Measurements from ENCODE around the gene FABP7. TPM values are rescaled to one million over a fixed set of nuclear protein-coding genes. Genes with fewer than 3 reads are reported as not detected.
"Not testable (repeated sequence)": the region's sequence is repeated elsewhere in the genome, so short reads cannot be mapped to it uniquely, and the experiment has no call there.

Gene FABP7
- total RNA-seq, result not detected in 2 replicates

DNA sequence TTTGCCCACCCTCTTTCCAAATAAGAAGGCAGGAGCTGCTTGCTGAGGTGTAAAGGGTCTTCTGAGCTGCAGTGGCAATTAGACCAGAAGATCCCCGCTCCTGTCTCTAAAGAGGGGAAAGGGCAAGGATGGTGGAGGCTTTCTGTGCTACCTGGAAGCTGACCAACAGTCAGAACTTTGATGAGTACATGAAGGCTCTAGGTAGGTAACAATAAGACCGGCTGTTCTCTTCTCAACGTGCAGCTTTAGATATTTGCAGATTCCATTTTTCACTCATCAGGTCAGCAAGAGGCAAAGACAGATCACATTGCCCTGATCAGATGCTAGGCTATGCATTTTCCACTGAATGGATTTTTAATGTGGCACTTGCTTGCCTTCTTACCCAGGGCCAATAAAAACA, at the start of gene FABP7:
TSS of gene FABP7 (plus strand) at position 50 of the 400 bp plus-strand sequence. CDS start at position 129, 79 bp downstream.
- DNase-seq (ENCODE audit: low read depth in 2 of 2), result no peak

DNA sequence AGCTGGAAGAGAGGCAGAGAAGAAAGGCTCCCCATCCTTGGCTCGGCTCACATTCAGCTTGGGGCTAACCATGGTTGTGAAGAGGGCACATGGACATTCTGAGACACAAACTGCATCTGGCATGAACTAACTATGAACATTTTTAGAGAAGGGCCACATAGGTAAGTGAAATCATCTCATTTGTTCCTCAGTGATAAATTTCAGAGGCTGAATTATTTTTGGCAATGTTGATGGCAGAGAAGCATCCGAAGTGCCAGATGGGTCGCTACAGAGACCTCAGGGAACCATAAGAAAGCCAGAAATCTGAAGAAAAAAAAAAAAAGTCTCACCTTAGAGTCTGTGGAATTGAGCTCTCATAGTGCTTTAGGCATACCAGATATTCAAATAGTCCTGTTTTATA, 49.2 kb upstream of the FABP7 start:
- DNase-seq (ENCODE audit: low read depth in 2 of 2), result no peak

DNA sequence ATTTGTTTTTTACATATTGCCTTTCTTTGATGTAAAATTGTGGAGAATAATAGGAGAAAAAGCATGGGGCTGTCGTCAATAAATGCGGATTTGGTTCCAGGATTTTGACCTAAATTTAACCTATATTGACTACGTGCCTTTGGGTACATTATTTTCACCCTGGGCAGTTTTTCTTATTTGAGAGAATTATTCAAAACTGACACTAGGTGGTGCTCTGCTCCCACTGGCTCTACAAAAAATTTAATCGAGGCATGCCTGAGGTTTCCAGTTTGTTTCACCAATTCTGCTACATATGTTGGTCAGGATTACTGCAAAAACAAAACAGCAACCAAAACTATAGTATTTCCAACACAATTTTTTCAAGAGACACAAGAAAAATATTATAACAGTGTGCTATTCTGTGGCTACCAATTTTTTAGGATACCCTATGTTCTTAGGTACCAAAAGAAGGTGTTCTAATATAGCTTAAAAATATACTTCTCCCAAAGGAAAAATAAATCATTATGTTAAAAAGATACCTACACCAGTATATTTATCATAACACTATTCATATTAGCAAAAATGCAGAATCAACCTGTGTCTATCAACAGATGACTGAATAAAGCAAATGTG, 48.6 kb upstream of the FABP7 start:
- DNase-seq (ENCODE audit: low read depth in 2 of 2), result peak; percentile 41 to 56

DNA sequence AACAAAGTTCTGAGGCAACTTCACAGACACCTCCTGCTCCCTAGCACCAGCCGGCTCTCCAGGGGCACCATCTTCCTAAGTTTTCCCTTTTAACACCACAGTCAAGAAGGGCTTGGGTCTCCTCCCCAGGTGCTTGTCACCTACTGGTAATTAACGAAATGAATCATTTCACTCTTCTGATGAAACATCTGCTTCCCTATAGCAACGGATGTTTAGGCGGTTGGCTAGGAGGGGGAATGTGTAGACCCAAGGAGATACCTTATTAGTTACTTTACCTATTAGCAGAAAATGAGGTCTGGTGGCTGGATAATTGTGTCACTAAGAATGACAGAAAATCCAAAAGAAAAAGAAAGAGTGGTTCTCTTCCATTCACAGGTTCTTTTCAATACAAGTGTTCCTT, 46.3 kb upstream of the FABP7 start:
- DNase-seq (ENCODE audit: low read depth in 2 of 2), result no peak

DNA sequence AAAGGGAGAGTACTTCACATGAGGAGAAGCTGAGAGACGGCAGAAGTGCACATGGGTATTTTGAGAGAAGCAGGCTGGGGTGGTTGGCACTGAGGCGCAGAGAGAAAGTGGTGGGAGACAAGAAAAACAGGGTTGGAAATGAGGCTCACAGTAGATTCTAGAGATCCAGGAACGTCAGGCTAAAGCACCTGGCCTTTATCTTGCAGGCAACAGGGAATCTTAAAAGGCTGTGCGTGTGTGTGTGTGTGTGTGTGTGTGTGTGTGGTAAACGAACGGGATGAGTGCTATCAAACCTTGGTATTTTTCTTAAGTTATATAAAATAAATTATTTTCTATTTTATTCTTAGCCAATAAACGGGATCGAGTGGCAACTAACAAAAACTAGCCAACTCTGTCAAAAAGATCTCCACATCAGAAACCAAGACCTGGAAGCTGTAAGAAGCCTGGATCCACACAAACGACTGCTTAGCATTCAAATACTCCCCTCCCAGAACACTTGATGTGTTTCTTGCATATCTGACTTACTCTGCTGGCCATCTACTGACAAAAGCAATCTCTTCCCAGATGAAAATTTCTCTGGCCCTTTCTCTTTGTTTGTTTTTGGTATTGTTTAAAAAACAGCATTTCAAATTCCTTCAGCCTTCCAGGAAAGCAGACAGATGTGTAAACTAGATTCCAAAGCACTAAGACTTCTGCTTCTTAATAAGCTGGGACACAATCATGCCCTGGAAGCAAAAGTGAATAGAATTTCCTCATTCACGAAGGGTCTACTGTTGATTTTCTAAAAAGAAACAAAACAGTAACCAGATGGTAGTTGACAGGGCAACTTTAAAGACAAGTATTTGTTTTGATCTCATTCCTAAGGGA, 44.8 kb upstream of the FABP7 start:
- DNase-seq (ENCODE audit: low read depth in 2 of 2), result no peak

DNA sequence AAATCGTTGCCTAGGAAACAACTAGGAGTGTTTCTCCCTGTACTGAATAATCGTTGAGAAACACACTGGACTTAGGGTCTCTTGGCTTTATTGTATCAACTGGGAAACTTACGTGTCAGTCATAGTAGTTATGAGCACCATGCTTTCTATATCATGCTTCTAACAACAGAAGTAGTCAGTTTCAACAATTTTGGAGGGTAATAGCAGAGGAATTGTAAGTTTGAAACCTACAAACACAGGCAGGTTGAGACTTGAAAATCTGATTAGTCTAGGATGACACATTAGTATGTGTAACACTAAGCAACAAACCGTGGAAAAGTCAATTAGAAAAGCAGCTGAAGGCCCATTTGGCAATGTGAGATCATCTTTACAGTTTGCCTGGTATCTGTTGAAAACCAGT, 43.9 kb upstream of the FABP7 start:
- no peak for DNase-seq (ENCODE audit: low read depth in 2 of 2)

DNA sequence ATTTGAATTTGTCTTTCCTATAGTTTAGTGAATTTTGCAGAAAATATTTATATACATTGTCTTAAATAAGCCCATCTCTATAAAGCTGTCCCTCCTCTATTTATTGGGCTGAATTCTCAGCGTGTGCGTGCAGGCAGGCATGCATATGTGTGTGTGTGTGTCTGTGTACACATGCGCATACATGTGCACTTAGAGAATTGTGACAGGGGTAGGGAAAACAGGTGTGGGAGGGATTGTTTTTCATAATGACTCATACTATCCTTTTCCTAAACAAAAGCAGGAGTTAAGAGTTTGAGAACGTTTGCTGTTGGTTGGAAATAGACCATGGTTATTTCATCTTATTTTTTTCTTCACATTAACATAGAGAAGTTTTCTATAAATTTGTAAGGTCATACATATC, 43.4 kb upstream of the FABP7 start:
- no peak for DNase-seq (ENCODE audit: low read depth in 2 of 2)

DNA sequence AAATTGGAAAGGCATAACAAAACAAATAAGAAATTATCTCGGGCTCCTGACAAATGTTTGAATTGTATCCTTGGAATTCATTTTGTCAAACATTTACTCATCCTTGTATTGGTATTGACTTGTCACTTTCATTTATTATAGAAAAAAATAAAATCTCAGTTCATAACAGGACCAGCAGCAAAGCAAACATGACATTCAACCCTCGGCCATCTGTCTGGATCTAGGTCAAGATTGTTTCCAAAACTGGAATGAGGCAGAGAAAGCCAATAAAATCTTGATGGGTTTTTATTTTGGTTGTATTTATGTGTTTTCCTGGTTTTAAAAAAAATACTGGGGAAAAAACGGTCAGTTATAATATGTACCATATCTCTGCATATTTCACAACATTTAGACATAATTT, 42.9 kb upstream of the FABP7 start:
- DNase-seq (ENCODE audit: low read depth in 2 of 2), result no peak

DNA sequence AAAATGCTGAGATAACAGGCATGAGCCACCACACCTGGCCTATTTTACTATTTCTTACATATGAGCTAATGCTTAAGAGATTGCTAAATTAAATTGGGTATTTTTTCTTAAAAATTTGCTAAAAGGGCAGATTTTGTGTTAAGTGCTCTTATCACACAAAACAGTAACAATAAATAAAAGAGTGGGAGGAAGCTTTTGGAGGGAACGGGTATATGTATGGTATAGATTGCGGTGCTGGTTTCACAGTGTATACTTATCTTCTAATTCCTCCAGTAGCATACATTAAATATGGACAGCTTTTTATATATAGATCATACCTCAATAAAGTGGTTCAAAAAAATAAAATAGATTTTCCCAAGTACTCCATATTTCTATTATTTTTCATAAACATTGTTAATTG, 39.4 kb upstream of the FABP7 start:
- no peak for DNase-seq (ENCODE audit: low read depth in 2 of 2)

DNA sequence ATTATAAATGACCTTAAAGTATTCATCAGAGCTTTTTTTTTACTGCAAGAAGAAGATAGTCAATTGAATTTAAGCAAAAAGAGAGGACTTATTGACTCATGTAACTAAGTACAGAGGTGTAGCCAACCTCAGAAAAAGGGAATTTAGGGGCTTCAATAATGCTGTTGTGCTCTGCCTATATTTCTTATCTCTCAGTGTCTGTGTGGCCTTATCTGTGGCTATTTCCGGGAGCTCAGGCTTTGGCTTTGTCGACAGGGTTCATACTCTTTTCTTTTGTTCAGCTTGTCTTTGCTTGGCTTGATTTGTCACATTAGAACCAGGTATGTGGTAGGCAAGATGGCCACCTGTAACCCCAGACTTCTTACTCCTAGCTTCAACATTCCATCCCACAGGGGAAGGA, 38.6 kb upstream of the FABP7 start:
- DNase-seq (ENCODE audit: low read depth in 2 of 2), result no peak

DNA sequence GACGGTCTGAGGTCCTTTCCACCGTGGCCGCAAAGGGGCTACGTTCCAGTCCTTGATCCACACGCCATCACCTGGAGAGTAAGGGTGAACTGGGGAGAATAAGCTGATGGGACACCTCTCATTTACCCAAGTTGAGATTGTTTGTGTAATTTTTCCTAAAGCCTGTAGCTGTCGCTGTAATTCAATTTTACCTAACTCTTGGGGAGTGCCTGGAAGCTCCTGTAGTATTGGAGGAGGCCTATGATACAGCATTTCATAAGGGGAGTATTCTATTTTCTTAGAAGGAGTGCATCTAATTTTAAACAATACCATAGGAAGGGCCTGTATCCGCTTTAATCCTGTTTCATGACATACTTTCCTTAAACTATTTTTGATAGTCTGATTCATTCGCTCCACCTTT, 35.3 kb upstream of the FABP7 start:
- peak; percentile 3 for DNase-seq (ENCODE audit: low read depth in 2 of 2)

DNA sequence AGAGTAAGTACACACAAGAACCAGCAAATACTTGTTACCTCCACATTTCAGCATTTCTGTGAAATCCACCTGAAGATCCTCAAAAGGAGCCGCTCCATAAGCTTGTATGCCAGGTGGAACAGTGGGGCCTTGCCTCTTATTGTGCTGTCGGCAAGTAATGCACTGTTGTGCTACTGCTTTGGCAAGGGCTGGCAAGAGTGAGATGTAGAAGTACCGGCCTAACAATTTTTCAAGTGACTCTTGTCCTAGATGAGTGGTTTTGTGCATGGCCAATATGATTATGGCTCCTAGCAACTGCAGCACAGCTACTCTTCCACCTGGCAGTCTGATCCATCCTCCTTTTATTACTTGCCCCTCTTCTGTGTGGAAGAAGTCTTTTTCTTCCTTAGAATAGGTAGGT, 34.7 kb upstream of the FABP7 start:
- DNase-seq (ENCODE audit: low read depth in 2 of 2), result not testable (repeated sequence)

DNA sequence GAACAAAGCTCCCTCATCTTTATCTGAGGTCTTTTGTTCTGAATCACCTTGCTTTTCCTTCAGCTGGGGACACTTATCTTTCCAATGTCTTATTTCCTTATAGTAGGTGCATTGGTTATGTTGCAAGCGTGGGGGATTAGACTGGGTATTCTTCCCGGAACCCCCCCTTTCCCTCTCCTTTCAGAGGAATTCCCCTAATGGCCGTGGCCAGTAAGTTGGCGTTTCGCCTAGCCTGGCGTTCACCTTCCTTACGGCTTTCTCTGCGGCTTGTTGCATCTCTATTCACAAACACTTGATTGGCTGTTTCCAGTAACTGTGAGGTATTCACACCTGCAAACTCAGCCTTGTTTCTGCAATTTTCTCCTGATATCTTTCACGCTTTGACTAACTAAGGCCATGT, 32.8 kb upstream of the FABP7 start:
- no peak for DNase-seq (ENCODE audit: low read depth in 2 of 2)

DNA sequence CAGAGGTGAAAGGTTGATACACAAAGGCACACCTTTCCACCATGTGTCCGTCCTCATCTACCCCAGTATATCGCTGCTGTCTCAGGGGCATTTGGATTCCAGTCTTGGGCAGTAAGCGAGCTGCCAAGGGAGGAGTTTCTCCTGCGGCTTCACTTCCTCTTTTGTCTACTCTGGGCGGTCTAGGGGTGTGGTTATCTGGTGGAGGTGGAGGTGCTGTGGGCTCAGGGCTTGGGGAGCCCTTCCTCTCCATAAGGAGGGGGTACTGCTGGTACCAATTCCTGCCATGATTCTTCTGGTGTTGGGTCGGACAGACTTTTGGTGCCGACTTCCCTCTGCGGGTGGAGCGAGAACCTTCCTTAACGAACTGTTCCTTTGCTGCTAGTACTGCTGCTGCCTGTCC, 31.9 kb upstream of the FABP7 start:
- DNase-seq (ENCODE audit: low read depth in 2 of 2), result no peak

DNA sequence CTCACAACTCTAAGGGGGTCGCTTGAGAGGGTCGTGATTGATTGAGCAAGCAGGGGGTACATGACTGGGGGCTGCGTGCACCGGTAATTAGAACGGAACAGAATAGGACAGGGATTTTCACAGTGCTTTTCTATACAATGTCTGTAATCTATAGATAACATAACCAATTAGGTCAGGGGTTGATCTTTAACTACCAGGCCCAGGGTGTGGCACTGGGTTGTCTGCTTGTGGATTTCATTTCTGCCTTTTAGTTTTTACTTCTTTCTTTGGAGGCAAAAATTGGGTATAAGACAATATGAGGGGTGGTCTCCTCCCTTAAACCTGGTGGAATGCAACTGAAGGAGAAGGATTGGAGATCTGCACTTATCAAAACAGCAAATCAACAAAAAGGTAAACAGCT, 30.6 kb upstream of the FABP7 start:
- not testable (repeated sequence) for DNase-seq (ENCODE audit: low read depth in 2 of 2)

DNA sequence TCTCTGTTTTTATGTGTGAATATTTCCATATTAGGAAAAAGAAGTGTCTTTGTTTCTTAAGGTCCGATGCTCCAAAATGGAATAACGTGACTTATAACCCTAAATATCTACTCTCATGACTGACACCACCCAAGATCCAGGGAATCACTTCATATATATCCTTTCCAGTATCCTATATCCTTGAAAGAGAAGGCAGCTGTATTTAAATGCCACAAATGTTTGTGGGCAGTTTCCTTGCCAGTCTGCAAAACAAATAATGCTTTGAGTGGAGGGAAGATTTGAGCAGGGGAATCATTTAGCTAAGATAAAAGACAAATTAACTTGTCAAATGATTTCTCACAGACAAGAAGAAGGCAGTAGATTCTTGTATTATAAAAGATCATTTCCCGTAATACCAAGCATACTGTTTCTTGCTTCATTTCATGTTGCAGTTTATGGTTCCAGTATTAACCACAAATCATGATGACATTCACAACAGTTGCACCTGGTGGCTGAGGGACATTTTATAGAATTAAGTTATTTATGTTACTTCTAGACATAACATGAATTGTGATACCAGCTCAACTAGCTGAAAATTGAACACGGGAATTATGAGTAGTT, 30.0 kb upstream of the FABP7 start:
- DNase-seq (ENCODE audit: low read depth in 2 of 2), result no peak

DNA sequence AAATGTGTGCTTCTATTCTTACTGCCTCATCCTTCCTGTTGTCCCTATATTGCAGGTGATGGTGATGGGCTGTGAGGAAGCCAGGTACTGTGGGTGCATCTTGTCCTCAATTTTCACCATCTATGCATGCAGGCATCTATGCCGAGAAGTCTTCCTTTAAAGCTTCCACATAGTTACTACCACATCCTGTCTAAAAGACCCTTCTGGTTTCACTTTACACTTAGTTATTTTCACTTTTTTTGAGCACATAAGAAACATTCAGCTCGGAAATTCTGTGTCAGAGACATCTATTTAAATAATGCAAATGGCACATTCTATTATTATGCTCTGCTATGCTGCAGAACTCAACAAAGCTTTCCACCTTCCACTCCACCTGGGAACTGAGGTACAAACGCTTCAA, 28.2 kb upstream of the FABP7 start:
- DNase-seq (ENCODE audit: low read depth in 2 of 2), result no peak

DNA sequence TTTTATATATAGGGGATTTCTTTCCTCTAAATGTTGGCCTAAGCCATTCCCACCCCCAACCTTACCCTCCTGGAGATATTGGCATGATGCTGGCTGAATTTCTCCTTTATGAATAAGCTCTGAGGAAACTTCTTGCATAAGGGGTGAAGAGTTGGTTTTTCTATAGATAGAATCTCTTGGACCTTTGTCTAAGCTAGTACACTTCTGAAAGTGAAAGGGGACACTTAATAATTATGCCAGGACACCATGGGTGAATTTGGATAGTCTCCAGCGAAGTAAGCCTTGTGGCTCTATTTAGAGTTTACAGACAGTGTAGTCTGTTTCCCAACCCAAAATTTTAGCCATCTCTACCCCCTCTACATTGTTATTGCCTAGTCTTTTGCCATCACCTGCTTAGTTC, 27.1 kb upstream of the FABP7 start:
- no peak for DNase-seq (ENCODE audit: low read depth in 2 of 2)

DNA sequence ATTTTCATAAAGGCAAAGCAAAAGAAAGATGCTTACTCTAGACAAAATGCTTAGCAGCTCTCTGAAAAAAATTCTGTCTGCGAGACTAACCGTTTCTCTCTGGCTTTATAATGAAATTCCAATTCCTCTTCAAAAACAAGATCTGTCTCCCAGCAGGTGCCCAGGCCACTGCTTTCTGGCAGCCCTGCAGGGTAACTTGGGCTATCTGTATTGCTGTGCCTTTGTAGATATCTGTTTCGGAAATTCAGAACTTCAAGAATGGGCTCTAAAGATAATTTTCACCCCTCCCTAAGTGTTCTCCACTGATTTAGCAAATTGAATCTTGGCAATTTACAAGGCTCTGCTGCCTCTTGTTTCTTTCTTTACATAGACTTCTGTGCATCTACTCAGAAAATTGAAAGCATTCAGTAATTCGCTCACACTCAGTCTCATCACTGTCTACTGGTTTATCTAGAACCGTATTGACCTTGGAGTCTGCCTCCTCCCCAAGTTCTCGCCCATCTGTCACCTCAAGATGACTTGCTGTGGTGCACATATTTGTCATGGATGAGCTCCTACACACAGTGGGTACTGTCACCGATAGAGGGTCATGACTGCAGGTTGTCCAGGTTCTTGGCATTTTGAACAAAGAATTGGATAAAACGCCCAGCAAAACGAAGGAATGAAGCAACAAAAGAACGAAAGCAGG, 26.4 kb upstream of the FABP7 start:
- no peak for DNase-seq (ENCODE audit: low read depth in 2 of 2)

DNA sequence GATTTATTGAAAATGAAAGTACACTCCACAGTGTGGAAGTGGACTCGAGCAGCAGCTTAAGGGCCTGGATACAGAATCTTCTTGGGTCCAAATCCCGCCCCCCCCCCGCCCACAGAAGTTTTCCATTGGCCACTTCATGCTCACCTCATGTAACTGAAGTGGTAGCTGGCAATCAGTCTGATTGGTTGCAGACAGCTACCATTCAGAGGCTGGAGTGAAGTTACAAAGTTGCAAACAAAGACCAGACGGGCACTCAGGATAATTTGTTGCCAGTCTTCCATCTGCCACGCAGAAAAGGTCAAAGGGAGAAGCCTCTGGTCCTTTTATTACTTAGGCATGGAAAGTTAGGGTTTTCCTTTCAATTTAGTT, 25.8 kb upstream of the FABP7 start:
- DNase-seq (ENCODE audit: low read depth in 2 of 2), result no peak

DNA sequence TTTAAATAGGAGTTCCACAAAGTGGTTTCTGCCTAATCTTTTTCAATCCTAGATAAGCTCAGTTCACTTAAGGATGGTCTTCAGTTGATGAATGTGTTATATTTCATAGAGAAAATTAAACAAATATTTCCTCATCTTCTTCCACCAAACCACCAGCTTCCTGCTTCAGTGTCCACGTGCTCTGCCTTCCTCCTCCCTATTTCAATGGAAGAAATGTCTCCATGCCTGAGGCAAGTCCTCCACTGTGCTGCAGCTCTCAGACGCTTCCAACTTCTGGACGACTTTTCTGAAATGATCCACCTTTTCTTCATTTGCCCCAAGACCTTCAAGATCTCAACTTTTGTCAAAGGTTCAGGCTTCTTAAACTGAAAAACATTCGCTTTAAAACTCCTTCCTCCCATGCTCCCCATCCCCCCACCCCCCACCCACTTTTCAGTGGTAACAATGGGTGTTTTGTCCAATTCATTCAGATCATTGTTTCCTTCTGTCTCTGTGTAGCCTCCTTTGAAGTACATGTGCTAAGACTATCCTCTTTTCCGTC, 25.3 kb upstream of the FABP7 start:
- no peak for DNase-seq (ENCODE audit: low read depth in 2 of 2)

DNA sequence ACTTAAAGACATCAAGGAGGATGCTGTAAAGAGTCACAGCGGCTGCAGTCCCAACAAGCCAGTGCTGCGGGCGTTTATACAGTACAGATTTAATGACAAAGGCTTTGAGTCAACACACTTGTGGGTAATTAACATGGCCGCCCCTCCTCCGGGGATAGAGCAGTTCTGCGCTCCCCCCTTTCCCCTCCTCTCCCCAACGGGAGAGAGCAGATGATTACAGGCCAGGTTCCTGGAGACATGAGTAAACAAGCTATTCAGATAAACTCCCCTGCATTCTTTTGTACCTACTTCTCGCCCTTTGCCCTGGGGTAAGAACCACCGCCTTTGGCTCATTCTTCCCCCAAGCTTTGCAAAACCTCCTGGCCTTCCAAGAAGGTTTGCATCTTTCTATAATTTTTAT, 23.6 kb upstream of the FABP7 start:
- DNase-seq (ENCODE audit: low read depth in 2 of 2), result no peak

Measured in lung microvascular endothelial cell (primary cell).